MG63 (cell line): Measurements from ENCODE around the gene NRN1L. TPM values are rescaled to one million over a fixed set of nuclear protein-coding genes. Genes with fewer than 3 reads are reported as not detected.

ENCODE experiments used
- DNase-seq: peaks from one replicate; pipeline ENCODE4 v3.0.0-alpha.2; 2020
- H3K27me3 ChIP-seq: fragments of 250-450 bp; sonication (Bioruptor Pico); 2 replicates; pipeline ENCODE4 v1.5.1; 2020; ENCODE audit warnings: mild to moderate bottlenecking, moderate library complexity
- H3K36me3 ChIP-seq: fragments of 250-450 bp; sonication (Bioruptor Pico); 2 replicates; pipeline ENCODE4 v1.5.1; 2020; ENCODE audit warnings: mild to moderate bottlenecking, moderate library complexity
- H3K4me3 ChIP-seq: fragments of 250-450 bp; sonication (Bioruptor Pico); 2 replicates; pipeline ENCODE4 v1.5.1; 2020; ENCODE audit warnings: mild to moderate bottlenecking, moderate library complexity
- H3K9me3 ChIP-seq: fragments of 250-450 bp; sonication (Bioruptor Pico); 2 replicates; pipeline ENCODE4 v1.5.1; 2020; ENCODE audit warnings: mild to moderate bottlenecking, moderate library complexity
- total RNA-seq: library from RNA; depleted of rRNA; stranded (reverse); fragments of >200 nt; shearing (Covaris generic); gene quantifications from 2 replicates; pipeline ENCODE4 v1.2.3, GENCODE V29; 2014; ENCODE audit warnings: low replicate concordance

Gene NRN1L
- total RNA-seq, 1 experiment from 2014 or later, result not detected

- DNase-seq, result no peak
- peaks cover 17% of the 10 kb centered on the region for H3K36me3 ChIP-seq
Measured at GRCh38 chr16:67873435-67874370, 11.0 kb upstream of the NRN1L start.

GRCh38 chr16:67874372-67874771, 10.3 kb upstream of the NRN1L start:
- peak overlapping the region; percentile 74 for H3K4me3 ChIP-seq
- peaks cover 14% of the 10 kb centered on the region for H3K36me3 ChIP-seq
- no peak for DNase-seq
- H3K9me3 ChIP-seq, result no peaks in the 10 kb centered on the region
- no peaks in the 10 kb centered on the region for H3K27me3 ChIP-seq

More at GRCh38 chr16:67873435-67874370, 11.0 kb upstream of the NRN1L start:
- Histone ChIP-seq H3K9me3 (no peaks in the 10 kb centered on the region), H3K4me3 (peak overlapping the region; percentile 74), H3K27me3 (no peaks in the 10 kb centered on the region)

- no peaks in the 10 kb centered on the region for H3K9me3 ChIP-seq
- no peak for DNase-seq
- H3K36me3 ChIP-seq, result peaks cover 5% of the 10 kb centered on the region
- H3K4me3 ChIP-seq, result no peak overlapping the region
- H3K27me3 ChIP-seq, result no peaks in the 10 kb centered on the region
Measured at GRCh38 chr16:67877064-67877463, 7.6 kb upstream of the NRN1L start.

GRCh38 chr16:67878232-67878631, 6.5 kb upstream of the NRN1L start:
- H3K4me3 ChIP-seq, result no peak overlapping the region
- no peak for DNase-seq
- H3K9me3 ChIP-seq, result no peaks in the 10 kb centered on the region
- H3K36me3 ChIP-seq, result peaks cover 5% of the 10 kb centered on the region
- H3K27me3 ChIP-seq, result no peaks in the 10 kb centered on the region

GRCh38 chr16:67878846-67879245, 5.8 kb upstream of the NRN1L start:
- DNase-seq, result no peak
- Histone ChIP-seq H3K27me3 (no peaks in the 10 kb centered on the region), H3K4me3 (no peak overlapping the region), H3K9me3 (no peaks in the 10 kb centered on the region), H3K36me3 (peaks cover 10% of the 10 kb centered on the region)

- DNase-seq, result no peak
- Histone ChIP-seq H3K9me3 (no peaks in the 10 kb centered on the region), H3K4me3 (no peak overlapping the region), H3K27me3 (no peaks in the 10 kb centered on the region), H3K36me3 (peaks cover 12% of the 10 kb centered on the region)
Measured at GRCh38 chr16:67879462-67879861, 5.2 kb upstream of the NRN1L start.

GRCh38 chr16:67879936-67880335, 4.7 kb upstream of the NRN1L start:
- Histone ChIP-seq H3K27me3 (no peaks in the 10 kb centered on the region), H3K4me3 (no peak overlapping the region), H3K9me3 (no peaks in the 10 kb centered on the region), H3K36me3 (peaks cover 15% of the 10 kb centered on the region)
- no peak for DNase-seq

- H3K4me3 ChIP-seq, result no peak overlapping the region
- H3K27me3 ChIP-seq, result no peaks in the 10 kb centered on the region
- H3K36me3 ChIP-seq, result peaks cover 15% of the 10 kb centered on the region
- no peaks in the 10 kb centered on the region for H3K9me3 ChIP-seq
- no peak for DNase-seq
Measured at GRCh38 chr16:67880584-67880983, 4.1 kb upstream of the NRN1L start.

GRCh38 chr16:67881621-67882161, 3.0 kb upstream of the NRN1L start:
- Histone ChIP-seq H3K27me3 (no peaks in the 10 kb centered on the region), H3K4me3 (no peak overlapping the region), H3K9me3 (no peaks in the 10 kb centered on the region), H3K36me3 (peaks cover 15% of the 10 kb centered on the region)
- no peak for DNase-seq

GRCh38 chr16:67882374-67883145, 2.1 kb upstream of the NRN1L start:
- peaks cover 15% of the 10 kb centered on the region for H3K36me3 ChIP-seq
- H3K4me3 ChIP-seq, result no peak overlapping the region
- no peak for DNase-seq
- no peaks in the 10 kb centered on the region for H3K27me3 ChIP-seq
- no peaks in the 10 kb centered on the region for H3K9me3 ChIP-seq

- Histone ChIP-seq H3K4me3 (no peak overlapping the region), H3K36me3 (peaks cover 13% of the 10 kb centered on the region), H3K27me3 (no peaks in the 10 kb centered on the region), H3K9me3 (no peaks in the 10 kb centered on the region)
- no peak for DNase-seq
Measured at GRCh38 chr16:67883146-67883871, 1.4 kb upstream of the NRN1L start.

- no peak overlapping the region for H3K4me3 ChIP-seq
- no peaks in the 10 kb centered on the region for H3K9me3 ChIP-seq
- peak; percentile 18 for DNase-seq
- peaks cover 12% of the 10 kb centered on the region for H3K36me3 ChIP-seq
- no peaks in the 10 kb centered on the region for H3K27me3 ChIP-seq
Measured at GRCh38 chr16:67883872-67884261, 818 bp upstream of the NRN1L start.

- H3K9me3 ChIP-seq, result no peaks in the 10 kb centered on the region
- H3K4me3 ChIP-seq, result no peak overlapping the region
- no peaks in the 10 kb centered on the region for H3K27me3 ChIP-seq
- no peak for DNase-seq
- peaks cover 10% of the 10 kb centered on the region for H3K36me3 ChIP-seq
Measured at GRCh38 chr16:67885545-67885944, 860 bp downstream of the NRN1L start.

- Histone ChIP-seq H3K4me3 (no peak overlapping the region), H3K36me3 (peaks cover 10% of the 10 kb centered on the region), H3K27me3 (no peaks in the 10 kb centered on the region), H3K9me3 (no peaks in the 10 kb centered on the region)
- DNase-seq, result no peak
Measured at GRCh38 chr16:67885976-67886375, 1.3 kb downstream of the NRN1L start.

GRCh38 chr16:67886387-67886786, 1.7 kb downstream of the NRN1L start:
- Histone ChIP-seq H3K27me3 (no peaks in the 10 kb centered on the region), H3K4me3 (no peak overlapping the region), H3K36me3 (peaks cover 10% of the 10 kb centered on the region), H3K9me3 (no peaks in the 10 kb centered on the region)
- no peak for DNase-seq

GRCh38 chr16:67888331-67888730, 3.6 kb downstream of the NRN1L start:
- H3K36me3 ChIP-seq, result peaks cover 9% of the 10 kb centered on the region

GRCh38 chr16:67892375-67892774, 7.7 kb downstream of the NRN1L start:
- H3K4me3 ChIP-seq, result peak overlapping the region; percentile 75
- no peaks in the 10 kb centered on the region for H3K27me3 ChIP-seq
- no peak for DNase-seq

More at GRCh38 chr16:67888331-67888730, 3.6 kb downstream of the NRN1L start:
- no peak for DNase-seq
- Histone ChIP-seq H3K27me3 (no peaks in the 10 kb centered on the region), H3K9me3 (no peaks in the 10 kb centered on the region), H3K4me3 (no peak overlapping the region)

More at GRCh38 chr16:67892375-67892774, 7.7 kb downstream of the NRN1L start:
- H3K36me3 ChIP-seq, result no peaks in the 10 kb centered on the region
- H3K9me3 ChIP-seq, result no peaks in the 10 kb centered on the region
